SK-MEL-5 (cell line): ENCODE results near the gene FGGY. TPM values are rescaled to one million over a fixed set of nuclear protein-coding genes. Genes with fewer than 3 reads are reported as not detected.
"Not testable (repeated sequence)": the region's sequence is repeated elsewhere in the genome, so short reads cannot be mapped to it uniquely, and the experiment has no call there.

Source experiments
- DNase-seq: peaks from one replicate; pipeline ENCODE4 v3.0.0-alpha.2; 2016; ENCODE audit warnings: low read depth, low spot score
- in situ Hi-C: cut with HindIII; loops from 2 replicates; pipeline ENCODE4 v1.10.0; 2016; ENCODE audit warnings: low sequenced_read_pairs, high pct_unique_total_duplicates, low pct_unique_long_range_greater_than_20kb
- polyA plus RNA-seq, 2 experiments: library from polyadenylated mRNA; depleted of rRNA; stranded (reverse); fragments of >200 nt; gene quantifications; 2 replicates each; pipeline ENCODE4 v1.2.3, GENCODE V29; 2015
- total RNA-seq: library from RNA; depleted of rRNA; stranded (reverse); fragments of >200 nt; shearing (Covaris generic); gene quantifications from 2 replicates; pipeline ENCODE4 v1.2.3, GENCODE V29; 2014; rRNA removed

Gene FGGY
- 11.3 and 12.0 TPM in 2 replicates for total RNA-seq
- polyA plus RNA-seq (2015; cell fraction: cytosol; rRNA removed), result 4.0 and 7.1 TPM in 2 replicates
- 7.8 and 14.6 TPM in 2 replicates for polyA plus RNA-seq (2015; cell fraction: nucleus; rRNA removed)

GRCh38 chr1:59296358-59297256 lies at the start of gene FGGY:
Gene FGGY (plus strand): TSS chr1:59297094. CDS start chr1:59321550, 24,456 bp downstream.
- in situ Hi-C loops, result no loop called here
- peak; percentile 96 for DNase-seq

- in situ Hi-C loops, result no loop called here
Measured at GRCh38 chr1:59248758-59249157, 48.1 kb upstream of the FGGY start.

GRCh38 chr1:59249396-59250137 lies 47.3 kb upstream of the FGGY start:
- no peak for DNase-seq
- in situ Hi-C loops, result no loop called here

More at GRCh38 chr1:59248758-59249157, 48.1 kb upstream of the FGGY start:
- no peak for DNase-seq

GRCh38 chr1:59251061-59251460 lies 45.8 kb upstream of the FGGY start:
- DNase-seq, in situ Hi-C loops: not testable (repeated sequence)

- DNase-seq, in situ Hi-C loops: not testable (repeated sequence)
Measured at GRCh38 chr1:59256429-59256828, 40.5 kb upstream of the FGGY start.

- in situ Hi-C loops, result no loop called here
- DNase-seq, result no peak
Measured at GRCh38 chr1:59258412-59259032, 38.4 kb upstream of the FGGY start.

GRCh38 chr1:59261537-59261936 lies 35.4 kb upstream of the FGGY start:
- DNase-seq, result no peak
- in situ Hi-C loops, result no loop called here

- no peak for DNase-seq
- in situ Hi-C loops, result no loop called here
Measured at GRCh38 chr1:59262631-59263030, 34.3 kb upstream of the FGGY start.

- DNase-seq, result no peak
- in situ Hi-C loops, result no loop called here
Measured at GRCh38 chr1:59263111-59263510, 33.8 kb upstream of the FGGY start.

GRCh38 chr1:59265622-59266021 lies 31.3 kb upstream of the FGGY start:
- DNase-seq, result no peak
- in situ Hi-C loops, result no loop called here

GRCh38 chr1:59266180-59266926 lies 30.5 kb upstream of the FGGY start:
- in situ Hi-C loops, result no loop called here
- DNase-seq, result no peak

- in situ Hi-C loops, result no loop called here
- no peak for DNase-seq
Measured at GRCh38 chr1:59266927-59267293, 30.0 kb upstream of the FGGY start.

GRCh38 chr1:59268406-59268805 lies 28.5 kb upstream of the FGGY start:
- DNase-seq, result no peak
- in situ Hi-C loops, result no loop called here

- DNase-seq, result no peak
- in situ Hi-C loops, result no loop called here
Measured at GRCh38 chr1:59271561-59272260, 25.2 kb upstream of the FGGY start.

- no peak for DNase-seq
- in situ Hi-C loops, result no loop called here
Measured at GRCh38 chr1:59272507-59272906, 24.4 kb upstream of the FGGY start.

GRCh38 chr1:59276439-59276851 lies 20.4 kb upstream of the FGGY start:
- in situ Hi-C loops, result no loop called here
- DNase-seq, result no peak

GRCh38 chr1:59278780-59279354 lies 18.0 kb upstream of the FGGY start:
- DNase-seq, result no peak
- in situ Hi-C loops, result no loop called here
